NCI-H1417 (cell line): ENCODE data around the gene SEC61G.

Experiments used
- DNase-seq, 3 experiments: peaks; one replicate each; lab custom pipeline; 2025; lab: John Stamatoyannopoulos, UW

The SEC61G gene

DNA sequence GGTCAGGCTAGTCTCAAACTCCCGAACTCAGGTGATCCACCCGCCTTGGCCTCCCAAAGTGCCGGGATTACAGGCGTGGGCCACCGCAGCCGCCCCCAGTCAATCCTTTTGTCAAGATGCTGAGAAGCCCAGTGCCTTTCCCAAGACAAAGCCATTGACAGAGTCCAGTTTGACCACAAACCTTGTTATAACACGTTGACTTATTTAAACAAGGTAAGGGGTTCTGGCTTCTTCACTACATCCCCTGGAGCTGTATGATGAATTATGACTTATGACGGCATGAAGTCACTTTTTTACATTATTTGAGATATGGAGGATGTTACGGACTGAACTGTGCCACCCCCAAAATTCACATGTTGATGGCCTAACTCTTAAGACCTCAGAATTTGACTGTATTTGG lies 5.8 kb upstream of the SEC61G start:
- DNase-seq, result no peak

DNA sequence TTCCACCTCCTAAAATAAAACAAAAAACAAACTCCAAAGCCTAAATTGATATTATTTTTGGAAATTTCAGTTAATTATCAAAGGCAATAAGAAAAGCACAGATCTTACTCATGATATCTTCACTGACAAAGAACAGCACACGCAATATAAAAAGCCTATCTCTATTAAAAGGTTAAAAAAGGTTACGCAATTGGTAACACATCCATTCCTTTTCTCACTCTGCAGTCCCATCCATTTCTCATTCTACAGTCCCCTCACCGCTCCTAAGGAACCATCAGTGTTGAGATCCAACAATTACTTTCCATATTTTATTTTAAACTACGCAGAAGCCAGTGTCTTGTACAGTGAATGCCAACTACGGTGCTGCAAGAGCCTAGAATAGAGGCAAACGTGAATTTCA lies 1.3 kb downstream of the SEC61G start:
- DNase-seq, result no peak

DNA sequence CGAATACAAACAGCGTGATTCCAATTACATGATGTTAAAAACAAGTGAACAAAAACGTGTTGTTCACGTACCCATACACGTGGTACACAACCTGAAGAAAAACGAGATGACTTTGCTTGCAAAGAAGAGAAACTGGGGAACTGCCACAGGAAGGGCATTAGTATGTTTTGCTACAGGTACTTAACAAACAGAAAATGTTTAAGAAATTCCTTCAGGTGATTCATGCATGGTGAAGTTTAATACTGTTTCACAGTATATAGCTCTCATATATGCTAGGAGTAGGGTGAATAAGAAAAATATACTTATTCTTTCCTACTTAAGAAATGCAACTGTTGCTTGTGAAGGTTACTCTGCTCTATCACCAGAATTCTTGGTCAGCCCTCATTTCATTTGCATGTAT lies 9.8 kb downstream of the SEC61G start:
- DNase-seq, result no peak

- DNase-seq, result no peak
These were observed 11.8 kb downstream of the SEC61G start for GRCh38 chr7:54747234-54747633.

- DNase-seq, result no peak
These were observed 15.4 kb downstream of the SEC61G start for GRCh38 chr7:54743580-54743979.

- DNase-seq, result no peak
These were observed 20.3 kb downstream of the SEC61G start for GRCh38 chr7:54738737-54739136.

DNA sequence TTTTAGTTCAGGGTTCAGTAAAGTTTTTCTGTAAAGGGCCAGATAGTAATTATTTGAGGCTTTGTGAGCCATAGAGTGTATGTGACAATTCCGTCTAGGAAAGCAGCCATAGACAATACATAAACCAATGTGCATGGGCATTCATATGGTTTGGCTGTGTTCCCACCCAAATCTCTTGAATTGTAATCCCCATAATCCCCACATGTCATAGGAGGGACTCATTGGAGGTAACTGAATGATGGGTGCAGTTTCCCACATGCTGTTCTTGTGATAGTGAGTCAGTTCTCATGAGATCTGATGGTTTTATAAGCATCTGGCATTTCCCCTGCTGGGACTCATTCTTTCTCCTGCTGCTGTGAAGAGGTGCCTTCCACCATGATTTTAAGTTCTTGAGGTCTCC lies 29.9 kb downstream of the SEC61G start:
- no peak for DNase-seq

DNA sequence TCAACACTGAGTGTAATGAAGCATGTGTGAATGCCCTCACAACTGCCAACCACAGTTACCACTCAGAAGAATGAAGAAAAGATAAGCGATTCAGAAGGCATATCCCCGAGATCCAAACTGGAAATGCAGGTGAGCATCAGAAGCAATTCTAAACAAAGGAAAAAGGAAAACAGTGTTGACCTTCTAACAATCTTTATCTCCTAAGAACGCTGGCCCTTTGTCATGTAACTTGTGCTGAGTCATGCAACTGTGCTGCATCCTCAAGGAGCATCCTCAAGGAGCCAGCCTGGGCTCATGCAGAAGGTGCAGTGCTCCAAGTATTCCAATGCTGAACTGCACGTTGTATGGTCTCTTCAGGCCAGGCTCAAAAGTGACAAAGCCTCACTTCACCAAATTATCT lies 30.6 kb downstream of the SEC61G start:
- DNase-seq, result no peak

GRCh38 chr7:54725255-54725654 lies 33.8 kb downstream of the SEC61G start:
- DNase-seq, result no peak

GRCh38 chr7:54722502-54722901 lies 36.5 kb downstream of the SEC61G start:
- no peak for DNase-seq

DNA sequence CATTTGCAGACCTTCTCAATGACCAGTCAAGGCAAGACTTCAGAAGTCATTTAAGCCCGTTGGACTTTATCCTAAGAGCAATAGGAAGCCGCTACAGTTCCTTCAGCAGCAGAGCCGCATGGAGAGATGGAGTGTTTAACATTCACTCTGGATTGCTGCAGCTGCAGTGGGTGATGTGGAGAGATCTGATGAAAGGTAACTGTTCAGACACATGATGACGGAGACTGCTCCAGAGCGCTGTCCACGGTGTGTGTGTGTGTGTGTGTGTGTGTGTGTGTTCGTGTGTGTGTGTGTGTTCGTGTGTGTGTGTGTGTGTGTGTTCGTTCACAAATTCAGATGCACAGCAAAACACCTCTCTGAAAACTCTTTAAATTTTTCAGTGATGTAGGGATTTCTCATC lies 37.0 kb downstream of the SEC61G start:
- DNase-seq, result no peak

GRCh38 chr7:54719974-54720373 lies 39.0 kb downstream of the SEC61G start:
- DNase-seq, result no peak

DNA sequence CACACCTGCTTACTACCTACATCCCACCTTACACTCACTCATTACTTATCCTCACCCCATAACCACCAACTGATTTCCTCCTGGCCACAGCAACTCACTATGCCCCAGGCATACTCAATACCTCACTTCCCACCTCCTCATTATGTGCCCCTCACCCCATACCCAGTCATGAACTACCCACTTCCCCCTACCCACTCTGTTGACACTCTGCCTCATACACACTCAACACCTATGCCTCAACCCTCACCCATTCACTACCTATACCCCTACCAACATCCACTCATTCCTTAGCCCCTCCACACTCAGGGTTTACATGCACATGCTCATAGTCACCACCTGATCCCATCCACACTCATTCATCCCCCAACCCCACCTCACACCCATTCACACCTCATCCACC lies 39.6 kb downstream of the SEC61G start:
- DNase-seq, result no peak

DNA sequence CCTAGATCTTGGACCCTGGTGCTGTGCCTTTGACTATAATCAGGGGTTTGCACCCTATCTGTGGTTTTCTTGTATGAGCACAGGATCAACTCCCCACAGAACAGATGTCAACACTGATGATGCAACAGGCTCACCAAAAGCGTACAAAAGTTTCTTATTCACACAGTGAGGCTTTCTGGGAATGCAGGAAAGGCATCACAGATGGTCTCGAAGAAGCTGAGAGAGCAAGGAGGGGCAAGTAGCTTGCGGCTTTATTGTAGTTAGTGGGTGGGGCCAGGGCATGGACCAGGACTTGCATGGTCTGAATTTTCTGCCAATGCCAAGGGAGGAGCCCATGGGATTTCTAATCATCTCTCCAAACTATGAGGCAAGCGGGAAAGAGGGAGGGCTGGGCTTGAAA lies 46.2 kb downstream of the SEC61G start:
- DNase-seq, result no peak

GRCh38 chr7:54711900-54712595 lies 47.0 kb downstream of the SEC61G start:
- no peak for DNase-seq

DNA sequence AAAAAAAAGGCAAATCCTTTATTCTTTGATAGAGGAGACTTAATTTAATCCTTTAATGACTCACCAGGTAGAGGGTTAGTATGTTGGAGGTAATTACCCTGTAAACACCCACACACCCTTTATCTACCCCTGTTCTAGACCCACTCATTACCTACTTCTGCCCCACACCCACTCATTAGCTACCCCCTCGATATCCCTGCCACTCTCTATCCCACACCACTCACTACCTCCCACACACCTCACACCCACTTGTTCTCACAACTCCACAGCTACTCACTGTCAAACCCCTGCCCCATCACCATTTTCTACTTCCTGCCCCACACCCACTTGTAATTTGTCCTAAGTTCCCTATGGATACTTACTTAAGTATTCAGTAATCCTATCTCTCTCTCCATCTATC lies 49.7 kb downstream of the SEC61G start:
- no peak for DNase-seq

DNA sequence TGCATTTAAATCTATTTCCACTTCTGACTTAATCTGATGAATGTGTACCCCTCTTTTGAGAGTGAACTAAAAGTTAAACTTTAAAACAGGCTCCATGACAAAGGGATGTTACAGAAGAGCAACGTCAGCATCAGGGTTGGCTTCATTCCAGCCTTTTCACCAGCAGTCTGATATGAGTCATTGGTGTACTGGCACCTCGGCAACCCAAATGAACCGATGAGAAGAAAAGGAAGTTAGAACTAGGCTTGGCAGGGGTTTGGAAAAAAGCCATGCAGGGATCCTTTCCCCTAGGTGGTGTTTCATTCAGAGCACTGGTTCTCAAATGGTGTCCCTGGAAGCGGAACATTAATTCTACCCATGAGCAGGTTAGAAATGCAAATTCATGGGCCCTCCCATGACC lies 53.6 kb downstream of the SEC61G start:
- no peak for DNase-seq

DNA sequence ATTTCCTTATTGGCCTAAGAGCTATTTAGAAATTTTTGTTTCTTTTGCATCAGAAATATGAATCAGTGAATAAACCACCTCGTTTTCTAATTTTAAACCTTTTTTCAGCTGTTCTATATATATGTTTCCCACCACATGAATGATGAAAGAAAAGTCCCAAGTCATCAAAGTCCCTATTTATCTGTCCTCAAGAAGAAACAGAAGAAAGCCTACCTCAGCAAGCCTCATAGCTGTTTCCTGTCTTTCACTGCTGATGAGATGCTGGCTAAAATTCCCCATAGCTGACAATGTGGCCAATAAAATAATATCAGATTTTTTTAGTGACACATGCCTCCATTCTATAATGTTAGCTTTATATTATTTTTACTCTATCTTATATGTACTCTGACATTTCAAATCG lies 54.2 kb downstream of the SEC61G start:
- DNase-seq, result no peak
